ENCODE data around the gene MTMR2.

- TF ChIP-seq CTCF (IDR thresholded peaks at IDR 0.05 in 4 of 5, conservative IDR thresholded peaks at IDR 0.05 in 1 of 5), result no peak
- no peak for TF ChIP-seq POLR2A (IDR thresholded peaks at IDR 0.05)
Measured at GRCh38 chr11:95886462-95886861, 37.4 kb downstream of the MTMR2 start.
